ENCODE results near the gene KCND3. TPM values are rescaled to one million over a fixed set of nuclear protein-coding genes. Genes with fewer than 3 reads are reported as not detected.

Gene KCND3
- polyA plus RNA-seq, 3 donors = not detected

DNA sequence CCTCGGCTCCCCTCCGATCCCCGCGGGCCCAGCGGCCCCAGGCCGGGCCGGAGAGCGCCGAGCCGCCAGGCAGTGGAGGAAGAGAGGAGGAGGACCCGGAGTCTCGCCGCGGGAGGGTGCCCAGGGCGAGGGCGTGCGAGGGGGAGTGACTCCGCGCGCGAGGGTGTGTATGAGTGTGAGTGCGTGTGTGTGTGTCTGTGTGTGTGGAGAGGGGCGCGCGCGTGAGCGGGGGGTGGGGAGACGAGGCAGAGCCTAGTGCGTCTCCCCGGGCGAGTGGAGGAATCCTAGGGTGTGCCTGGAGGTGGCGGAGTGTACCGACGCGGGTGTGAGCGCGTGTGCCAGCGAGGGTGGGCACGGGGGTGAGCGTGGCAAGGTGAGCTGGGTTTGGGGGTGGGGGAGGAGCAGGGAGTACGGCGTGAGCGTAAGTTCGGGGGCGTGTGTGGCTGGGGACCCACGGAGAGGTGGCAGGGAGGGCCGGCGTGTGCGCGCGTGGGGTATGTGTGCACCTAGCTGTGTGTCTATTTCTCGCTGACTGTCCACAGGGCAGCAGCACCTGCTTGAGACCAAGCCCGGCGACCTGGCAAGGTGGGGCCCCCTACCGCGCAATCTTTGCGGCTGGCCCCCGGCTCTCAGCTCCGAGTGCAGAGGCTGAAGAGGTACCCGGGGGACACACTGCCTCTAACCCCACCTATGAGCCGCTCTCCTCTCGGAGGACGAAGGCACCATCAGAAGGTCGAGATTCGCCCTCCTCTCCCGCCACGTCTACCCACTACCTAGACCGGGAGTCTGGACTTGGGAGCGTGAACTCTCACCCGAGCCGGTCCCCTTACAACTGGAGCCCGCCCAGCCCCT is 784 bp upstream of the KCND3 start:
- no peak overlapping the region for H3K4me3 ChIP-seq (replicated peaks in 1 of 3; ENCODE audit: low read depth in 2 of 3, low read length in 3 of 3)
- H3K79me2 ChIP-seq (ENCODE audit: insufficient read depth, low read length) = no peaks in the 10 kb centered on the region
- H3K4me3 Mint-ChIP-seq = peak overlapping the region in 1 of 2 donors; percentile 83
- H3K27me3 Mint-ChIP-seq (ENCODE audit: low read depth in 3 of 3) = peaks cover 51 to 70% (median 55%) of the 10 kb centered on the region in 3 donors
- H3K27me3 ChIP-seq (ENCODE audit: control insufficient read depth in 2 of 2, insufficient read depth in 2 of 2, low read length in 2 of 2) = peaks cover 31 to 75% of the 10 kb centered on the region in 2 donors
- H3K9me3 ChIP-seq (replicated peaks in 1 of 2; ENCODE audit: control insufficient read depth in 1 of 2, insufficient read depth in 1 of 2, low read length in 2 of 2) = peaks cover 0 to 5% of the 10 kb centered on the region in 2 donors
- no peak overlapping the region for H2AFZ ChIP-seq (ENCODE audit: insufficient read depth, low read depth, low read length, poor library complexity, severe bottlenecking)
- H3K9ac ChIP-seq (ENCODE audit: insufficient read depth, low read length, poor library complexity, severe bottlenecking) = no peak overlapping the region
- intact Hi-C loops (cut with micrococcal nuclease) = no loop called here
- 2% methylated on average over 67 of the region's 72 CpGs for WGBS (ENCODE audit: insufficient coverage)
- DNase-seq = no peak
- no peaks in the 10 kb centered on the region for H3K36me3 Mint-ChIP-seq
- H3K9me3 Mint-ChIP-seq = peaks cover 0 to 13% (median 3%) of the 10 kb centered on the region in 7 donors
- H3K27ac Mint-ChIP-seq = no peak overlapping the region
- peaks cover 7% of the 10 kb centered on the region for H3K4me1 Mint-ChIP-seq
- H3K4me2 ChIP-seq (replicated peaks; ENCODE audit: extremely low read depth, low read length, poor library complexity, severe bottlenecking) = peak overlapping the region; percentile 26
- H3K36me3 ChIP-seq (replicated peaks in 1 of 2; ENCODE audit: control insufficient read depth in 1 of 2, insufficient read depth in 2 of 2, low read length in 2 of 2) = no peaks in the 10 kb centered on the region
- H3K4me1 ChIP-seq (ENCODE audit: control insufficient read depth in 1 of 2, insufficient read depth in 2 of 2, low read length in 2 of 2) = no peaks in the 10 kb centered on the region
- TF ChIP-seq CTCF (IDR thresholded peaks at IDR 0.05) = no peak
- H4K20me1 ChIP-seq (ENCODE audit: insufficient read depth, low read length) = no peaks in the 10 kb centered on the region
- no peak overlapping the region for H3K27ac ChIP-seq (ENCODE audit: low read depth in 1 of 2, low read length in 2 of 2)

- peaks cover 7% of the 10 kb centered on the region for H3K4me1 Mint-ChIP-seq
- Histone ChIP-seq H3K4me2 (replicated peaks; ENCODE audit: extremely low read depth, low read length, poor library complexity, severe bottlenecking) (peak overlapping the region; percentile 26), H3K4me3 (replicated peaks in 1 of 3; ENCODE audit: low read depth in 2 of 3, low read length in 3 of 3) (no peak overlapping the region)
Observed at GRCh38 chr1:111988743-111989453, 570 bp downstream of the KCND3 start.

More at GRCh38 chr1:111988743-111989453, 570 bp downstream of the KCND3 start:
- H3K36me3 ChIP-seq (replicated peaks in 1 of 2; ENCODE audit: control insufficient read depth in 1 of 2, insufficient read depth in 2 of 2, low read length in 2 of 2) = no peaks in the 10 kb centered on the region
- Mint-ChIP-seq H3K27ac (no peak overlapping the region), H3K4me3 (peak overlapping the region in 1 of 2 donors; percentile 73), H3K27me3 (ENCODE audit: low read depth in 3 of 3) (peaks cover 51 to 80% (median 55%) of the 10 kb centered on the region in 3 donors), H3K36me3 (no peaks in the 10 kb centered on the region), H3K9me3 (peaks cover 0 to 13% (median 3%) of the 10 kb centered on the region in 7 donors)
- H3K27ac ChIP-seq (ENCODE audit: low read depth in 1 of 2, low read length in 2 of 2) = no peak overlapping the region
- no peaks in the 10 kb centered on the region for H4K20me1 ChIP-seq (ENCODE audit: insufficient read depth, low read length)
- no peaks in the 10 kb centered on the region for H3K79me2 ChIP-seq (ENCODE audit: insufficient read depth, low read length)
- H3K4me1 ChIP-seq (ENCODE audit: control insufficient read depth in 1 of 2, insufficient read depth in 2 of 2, low read length in 2 of 2) = no peaks in the 10 kb centered on the region
- intact Hi-C loops (cut with micrococcal nuclease) = no loop called here
- peaks cover 0 to 5% of the 10 kb centered on the region in 2 donors for H3K9me3 ChIP-seq (replicated peaks in 1 of 2; ENCODE audit: control insufficient read depth in 1 of 2, insufficient read depth in 1 of 2, low read length in 2 of 2)
- H2AFZ ChIP-seq (ENCODE audit: insufficient read depth, low read depth, low read length, poor library complexity, severe bottlenecking) = no peak overlapping the region
- WGBS (ENCODE audit: insufficient coverage) = 4% methylated on average over 42 of the region's 51 CpGs
- no peak for DNase-seq
- H3K9ac ChIP-seq (ENCODE audit: insufficient read depth, low read length, poor library complexity, severe bottlenecking) = no peak overlapping the region
- TF ChIP-seq CTCF (IDR thresholded peaks at IDR 0.05) = no peak
- H3K27me3 ChIP-seq (ENCODE audit: control insufficient read depth in 2 of 2, insufficient read depth in 2 of 2, low read length in 2 of 2) = peaks cover 31 to 71% of the 10 kb centered on the region in 2 donors

All from CD14-positive monocyte (primary cell).